SIG-M5 (cell line): Measurements from ENCODE around the gene ALCAM.

Source experiments
- DNase-seq: peaks from one replicate; lab custom pipeline; 2025; lab: John Stamatoyannopoulos, UW

ALCAM gene

DNA sequence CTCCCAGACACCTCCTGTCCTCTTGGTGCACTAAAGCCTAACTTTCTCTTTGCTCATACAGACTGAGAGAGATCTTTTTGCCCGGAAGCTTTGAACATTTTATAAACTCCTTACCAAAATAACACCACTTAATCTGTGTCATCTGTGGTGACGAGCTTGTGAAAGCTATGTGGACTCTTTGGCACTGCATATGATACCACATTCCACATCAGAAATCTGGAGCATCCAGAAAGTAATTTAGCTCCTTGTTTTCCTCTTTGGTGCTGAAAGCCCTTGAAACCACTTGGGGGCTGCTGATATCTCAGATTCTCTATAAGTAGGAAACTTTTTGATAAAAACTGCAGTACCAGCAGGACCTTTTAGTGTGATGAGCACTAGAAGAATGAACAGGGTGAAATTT lies 128.3 kb downstream of the ALCAM start:
- DNase-seq: no peak

DNA sequence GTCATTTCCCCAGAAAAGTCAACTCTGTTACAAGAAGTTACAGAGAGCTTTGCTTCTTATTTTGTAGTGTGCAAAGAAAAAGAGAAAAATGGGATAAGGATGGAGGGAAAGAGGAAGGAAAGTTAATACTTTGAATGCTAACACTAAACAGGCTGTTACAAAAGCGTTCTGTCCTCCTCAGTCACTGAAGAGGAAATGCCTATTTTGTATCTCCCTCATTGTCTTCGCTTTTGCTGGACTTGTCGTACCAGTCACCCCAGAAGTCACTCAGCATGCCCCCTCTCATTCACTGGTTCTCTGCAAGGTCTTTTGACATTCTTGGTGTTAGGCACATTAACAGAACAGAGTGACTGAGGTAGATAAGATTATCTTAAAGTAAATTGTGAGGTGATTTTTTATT lies 129.6 kb downstream of the ALCAM start:
- DNase-seq: no peak

DNA sequence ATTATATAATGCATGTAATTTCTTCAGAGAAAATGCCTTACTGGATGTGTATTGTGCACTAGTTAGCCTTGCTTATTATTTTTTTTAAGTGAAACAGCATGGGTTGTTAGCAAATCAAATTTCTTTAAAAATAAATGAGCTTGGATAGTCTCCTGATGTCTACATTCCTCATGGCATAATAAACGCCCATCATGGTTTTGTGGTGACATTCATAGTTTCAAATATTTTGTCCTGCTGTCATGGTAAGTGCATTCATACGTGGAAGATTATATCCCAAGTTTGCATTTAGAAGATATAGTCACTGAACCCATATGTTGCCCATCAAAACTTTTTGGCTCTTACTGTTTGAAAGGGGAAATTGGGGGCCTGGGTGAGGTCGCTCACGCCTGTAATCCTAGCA lies 130.7 kb downstream of the ALCAM start:
- no peak for DNase-seq

DNA sequence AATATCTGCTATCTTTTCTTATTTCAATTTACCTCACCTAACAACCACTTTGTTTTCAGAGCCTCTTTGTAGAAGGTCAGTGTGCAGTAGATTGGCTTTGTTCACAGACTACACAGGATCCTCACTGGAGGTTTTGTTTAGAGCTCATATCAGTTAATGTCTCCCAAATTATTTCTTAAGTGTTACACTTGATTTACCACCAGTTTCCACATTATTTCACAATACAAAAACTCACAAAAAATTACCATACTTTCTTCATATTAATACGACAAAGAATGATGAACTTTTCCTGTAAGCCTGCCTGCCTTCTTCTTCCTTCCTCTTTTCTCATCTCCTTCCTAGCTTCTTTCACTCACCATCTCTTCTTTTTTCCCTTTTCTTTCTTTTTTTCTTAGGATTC lies 133.3 kb downstream of the ALCAM start:
- DNase-seq: no peak

DNA sequence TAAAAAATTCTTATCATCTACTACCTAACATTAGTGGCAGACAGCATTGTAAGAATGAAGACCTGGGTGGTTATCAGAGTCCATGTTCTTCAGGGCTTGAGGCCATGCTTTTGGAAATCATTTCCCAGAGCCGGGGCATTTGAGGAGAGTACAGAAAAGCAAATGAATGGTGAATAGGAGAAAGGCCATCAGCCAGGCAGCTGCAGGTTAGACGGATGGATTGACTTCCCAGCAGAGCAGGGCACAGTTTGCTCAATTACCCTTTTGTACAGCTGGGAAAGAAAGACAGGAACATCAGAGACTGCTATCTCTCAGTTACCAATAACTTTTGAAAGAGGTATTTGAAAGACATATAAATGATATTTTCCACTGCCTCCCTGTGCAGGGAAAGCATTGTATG lies 135.6 kb downstream of the ALCAM start:
- no peak for DNase-seq

DNA sequence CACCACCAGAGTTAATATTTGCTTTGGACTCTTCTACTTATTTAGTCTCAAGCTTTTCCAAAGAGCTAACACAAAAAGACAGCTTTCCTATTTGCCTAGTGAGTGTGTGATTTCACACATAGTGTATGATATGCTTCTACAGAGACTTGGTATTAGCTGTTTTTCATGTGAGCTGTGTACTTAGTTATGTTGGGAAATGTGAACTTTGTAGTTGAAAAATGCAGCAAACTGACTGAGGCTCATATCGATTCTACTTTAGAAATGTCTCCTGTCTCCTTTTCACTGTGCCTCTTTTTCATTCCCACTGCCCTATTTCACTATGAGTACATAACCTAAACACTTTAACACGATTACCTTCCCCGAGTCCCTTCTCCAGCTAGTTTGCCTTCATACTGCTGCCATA lies 136.5 kb downstream of the ALCAM start:
- no peak for DNase-seq

DNA sequence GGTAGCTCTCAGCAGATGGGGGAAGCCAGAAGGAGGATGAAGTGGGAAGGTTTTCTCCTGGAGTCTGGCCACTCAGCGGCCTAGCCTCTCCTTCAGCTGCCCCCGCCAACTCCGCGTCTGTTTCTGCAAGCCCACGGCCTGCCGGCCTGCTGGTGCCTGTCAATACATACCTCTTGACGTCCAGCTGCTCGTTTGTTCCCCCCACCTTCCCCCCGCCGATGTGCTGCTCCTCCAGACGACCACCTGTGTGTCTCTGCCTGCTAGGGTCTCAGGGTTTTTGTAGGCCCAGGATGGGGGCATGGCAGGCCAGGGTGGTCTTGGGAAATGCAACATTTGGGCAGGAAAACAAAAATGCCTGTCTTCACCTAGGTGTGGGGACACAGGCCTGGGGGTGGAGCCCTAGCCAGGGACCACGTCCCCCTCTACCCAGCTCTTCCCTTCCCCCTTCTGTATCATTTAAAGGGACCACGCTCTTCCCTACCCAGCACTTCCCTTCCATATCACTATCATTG lies 137.8 kb downstream of the ALCAM start:
- DNase-seq: no peak

DNA sequence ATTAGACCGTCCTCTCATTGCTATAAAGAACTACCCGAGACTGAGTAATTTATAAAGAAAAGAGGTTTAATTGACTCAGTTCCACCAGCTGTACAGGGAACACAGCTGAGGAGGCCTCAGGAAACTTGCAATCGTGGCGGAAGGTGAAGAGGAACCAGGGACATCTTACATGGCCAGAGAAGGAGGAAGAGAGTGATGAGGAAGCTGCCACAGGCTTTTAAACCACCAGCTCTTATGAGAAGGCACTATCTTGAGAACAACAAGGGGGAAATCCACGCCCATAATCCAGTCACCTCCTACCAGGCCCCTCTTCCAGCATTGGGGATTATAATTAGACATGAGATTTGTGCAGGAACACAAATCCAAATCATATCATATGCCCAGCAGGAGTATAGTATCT lies 138.5 kb downstream of the ALCAM start:
- DNase-seq: no peak

DNA sequence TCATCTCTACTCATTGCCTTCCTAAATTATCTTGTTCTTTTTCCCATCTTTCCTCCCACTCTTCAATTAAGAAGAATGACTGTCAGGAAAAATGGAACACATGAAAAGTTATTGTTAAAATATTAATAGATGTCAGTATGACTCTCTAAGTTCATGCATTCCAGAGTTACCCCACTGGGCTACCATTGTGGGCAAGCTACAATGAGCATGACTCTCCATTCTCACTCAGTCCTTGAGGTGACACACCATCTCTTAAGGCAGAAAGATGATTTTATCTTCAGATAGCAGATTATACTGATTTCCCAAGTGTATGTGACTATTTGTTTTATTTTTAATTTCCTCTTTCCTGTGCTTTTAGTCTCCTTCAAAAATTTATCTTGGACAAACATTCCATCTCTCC lies 144.3 kb downstream of the ALCAM start:
- no peak for DNase-seq

DNA sequence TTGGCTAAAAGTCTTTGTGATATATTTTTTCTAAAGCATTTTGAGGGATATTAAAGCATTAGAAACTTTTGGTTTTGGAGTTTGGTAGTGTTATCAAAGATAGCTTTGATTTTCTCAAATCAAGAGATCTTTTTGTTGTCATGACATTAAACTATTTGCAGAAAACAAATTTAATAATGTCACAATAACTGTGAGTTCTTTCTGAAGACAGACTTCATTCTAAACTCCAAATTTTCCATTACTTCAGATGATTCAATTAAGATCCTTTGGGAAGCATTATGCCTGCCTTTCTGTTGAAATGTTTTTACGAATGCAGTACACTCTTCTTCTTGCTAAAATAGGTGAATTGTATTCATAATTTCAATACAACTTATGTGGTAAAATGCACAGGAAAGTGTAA lies 145.4 kb downstream of the ALCAM start:
- DNase-seq: no peak

DNA sequence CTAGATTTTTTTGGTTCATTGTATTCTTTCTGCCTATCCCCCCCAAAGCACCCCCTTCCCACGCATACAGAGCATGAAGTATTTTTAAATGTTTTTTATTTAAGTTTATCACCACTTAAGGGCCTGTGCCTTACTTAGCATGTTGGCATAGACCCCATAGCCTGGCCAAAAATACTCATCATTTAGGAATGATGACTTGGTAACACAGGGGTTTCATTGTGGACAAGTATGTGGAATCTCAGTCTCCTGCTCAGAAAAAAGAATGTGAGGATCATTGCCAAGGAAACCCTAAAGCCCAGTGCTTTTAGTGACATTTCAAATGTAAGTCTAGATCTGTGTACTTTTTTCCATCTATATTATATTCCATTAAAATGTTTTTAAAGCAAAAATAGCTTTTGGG lies 146.3 kb downstream of the ALCAM start:
- DNase-seq: no peak

DNA sequence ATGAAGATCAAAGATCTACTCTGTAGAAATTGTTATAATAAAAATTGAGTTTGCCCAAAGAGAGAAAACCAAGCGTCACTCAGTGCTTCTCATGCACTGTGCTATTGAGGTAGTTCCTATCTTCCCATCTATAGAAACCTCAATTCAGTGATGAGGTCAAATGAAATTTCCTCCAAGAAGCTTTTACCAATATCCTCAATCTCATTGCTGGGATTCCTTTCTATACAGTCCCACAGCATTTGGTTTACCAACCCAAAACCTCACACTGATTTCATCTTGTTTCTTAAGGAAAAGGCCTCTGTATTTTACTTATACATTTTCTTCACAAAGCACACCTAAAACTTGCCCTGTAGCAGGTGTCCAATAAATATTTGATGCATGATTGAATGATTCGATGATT lies 147.2 kb downstream of the ALCAM start:
- no peak for DNase-seq

DNA sequence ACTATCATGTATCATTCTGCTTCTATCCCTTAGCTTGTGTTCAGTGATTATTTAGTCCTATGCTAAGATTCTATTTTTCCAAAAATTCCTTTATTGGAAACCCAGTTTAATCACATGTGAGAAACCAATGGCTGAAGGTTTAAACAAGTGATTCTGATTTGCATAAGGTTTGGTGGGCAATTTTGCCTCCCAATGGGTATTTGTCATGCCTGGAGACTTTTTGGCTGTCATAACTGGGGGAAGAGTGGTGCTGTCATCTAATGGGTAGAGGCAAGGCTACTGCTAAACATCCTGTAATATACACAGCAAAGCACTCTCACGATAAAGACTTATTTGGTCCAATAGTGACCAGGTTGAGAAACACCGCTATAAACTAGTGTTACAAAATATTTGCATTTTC lies 148.7 kb downstream of the ALCAM start:
- DNase-seq: no peak

DNA sequence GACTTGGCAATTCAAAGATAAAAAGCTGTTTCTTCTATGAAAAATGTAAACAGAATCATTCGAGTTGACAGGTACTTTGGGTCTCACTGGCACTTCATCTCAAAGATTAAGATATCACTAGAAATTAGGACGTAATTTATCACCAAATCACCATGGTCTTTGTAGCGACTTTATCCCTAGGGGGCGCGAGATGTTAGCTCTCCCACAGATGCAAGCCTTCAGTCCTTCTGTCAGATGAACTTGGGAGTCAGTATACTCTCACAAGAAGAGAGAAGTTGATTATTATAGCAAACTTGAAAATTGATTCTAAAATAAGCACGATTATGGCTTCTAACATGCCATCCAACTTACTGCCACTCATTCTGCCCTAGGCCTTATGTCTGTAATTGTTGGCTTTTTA lies 150.3 kb downstream of the ALCAM start:
- no peak for DNase-seq

DNA sequence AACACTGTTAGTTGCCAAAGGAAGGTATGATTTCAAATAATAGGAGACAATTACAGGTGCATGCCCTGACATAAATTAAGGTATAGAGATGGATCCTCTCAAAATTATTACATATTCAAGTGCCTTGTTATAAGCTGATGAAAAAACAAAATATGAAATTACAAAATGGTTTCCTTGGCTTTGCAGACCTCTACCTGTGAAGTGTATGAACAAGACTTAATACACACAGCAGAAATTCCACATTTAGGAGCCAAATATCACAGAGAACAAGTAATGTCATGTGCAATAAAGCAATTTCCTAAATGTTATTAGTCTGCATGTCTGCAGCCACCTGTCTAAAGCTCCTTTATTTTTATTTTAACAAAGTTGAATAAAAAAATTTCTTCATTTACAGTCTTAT lies 151.5 kb downstream of the ALCAM start:
- no peak for DNase-seq

DNA sequence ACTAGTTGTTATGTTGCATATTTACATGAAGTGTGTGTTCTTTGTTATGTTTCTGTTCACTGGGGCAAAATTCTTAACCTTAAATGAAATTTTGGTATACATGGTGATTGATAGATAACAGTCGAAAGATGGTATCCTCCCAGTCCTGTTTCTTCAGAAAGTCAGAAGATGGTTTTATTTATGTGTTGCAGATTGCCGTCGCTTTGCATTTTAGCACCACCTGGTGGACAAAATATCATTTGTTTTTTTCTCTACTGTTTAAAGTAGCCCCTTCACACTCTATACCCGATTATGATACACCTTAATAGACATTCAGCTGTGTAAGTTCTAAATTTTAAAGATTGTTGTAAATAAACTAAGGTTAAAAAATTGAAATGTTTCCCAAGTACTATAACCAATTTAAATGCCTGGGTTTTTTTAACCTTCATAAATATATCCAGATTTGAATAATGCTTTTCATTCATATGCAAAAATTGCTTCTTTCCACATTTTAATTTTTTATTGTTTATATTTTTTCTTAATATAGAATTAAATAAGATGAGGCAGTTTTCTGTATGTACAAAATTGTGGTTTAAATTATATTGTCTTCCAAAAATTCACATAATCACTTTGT lies 152.2 kb downstream of the ALCAM start:
- no peak for DNase-seq

DNA sequence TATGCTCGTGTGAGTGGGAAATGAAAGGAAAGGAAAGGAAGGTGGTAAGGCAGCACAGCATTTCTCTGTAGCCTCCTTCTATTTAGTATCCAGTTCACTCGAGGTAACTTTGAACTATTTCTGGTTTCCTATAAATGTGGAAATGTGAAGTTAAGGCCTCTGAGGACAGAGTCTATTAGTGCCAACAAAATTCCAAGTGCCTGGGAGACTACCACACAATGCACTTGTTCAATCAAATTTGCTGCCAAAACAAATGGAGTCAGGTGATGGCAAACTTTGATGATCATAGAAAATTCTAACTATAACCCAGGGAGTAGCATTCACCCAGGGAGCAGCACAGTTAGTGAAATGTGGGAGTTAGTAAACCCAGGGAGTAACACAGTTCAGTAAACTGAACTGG lies 155.1 kb downstream of the ALCAM start:
- no peak for DNase-seq

DNA sequence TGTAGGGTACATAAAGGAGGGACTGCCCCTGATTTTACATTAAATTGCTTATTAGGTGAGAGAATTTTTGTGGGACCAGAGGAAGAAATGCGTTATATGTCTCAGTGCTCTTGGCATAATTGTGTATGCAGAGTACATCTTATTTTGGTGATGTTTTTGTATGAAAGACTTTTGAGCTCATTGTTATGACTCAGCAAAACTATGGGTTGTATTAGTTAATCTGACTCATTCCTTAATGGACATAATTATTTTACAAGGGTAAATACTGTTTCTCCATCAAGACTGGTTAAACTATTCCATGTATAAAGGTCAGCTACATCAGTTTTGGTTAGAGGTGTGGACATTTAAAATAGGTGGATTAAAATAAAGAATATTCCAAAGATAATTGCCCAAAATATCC lies 156.8 kb downstream of the ALCAM start:
- no peak for DNase-seq

DNA sequence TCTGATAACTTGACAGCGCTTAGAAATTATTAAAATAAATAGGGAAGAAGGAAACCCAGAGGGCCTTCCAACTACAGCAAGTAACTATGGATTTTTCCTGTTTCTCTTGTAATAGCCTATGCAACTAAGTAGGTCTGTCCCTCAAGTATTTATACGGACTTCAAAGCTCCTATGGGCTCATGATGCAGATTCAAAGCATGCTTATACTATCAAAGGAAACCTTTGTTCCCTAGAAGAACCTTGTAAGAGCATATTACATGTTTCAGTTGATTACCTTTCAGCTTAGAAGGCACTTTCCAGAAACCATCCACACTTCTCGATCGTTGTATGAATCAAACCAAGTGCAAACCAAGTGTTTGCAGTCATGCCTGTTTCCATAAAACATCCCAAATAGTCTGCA lies 158.8 kb downstream of the ALCAM start:
- no peak for DNase-seq

DNA sequence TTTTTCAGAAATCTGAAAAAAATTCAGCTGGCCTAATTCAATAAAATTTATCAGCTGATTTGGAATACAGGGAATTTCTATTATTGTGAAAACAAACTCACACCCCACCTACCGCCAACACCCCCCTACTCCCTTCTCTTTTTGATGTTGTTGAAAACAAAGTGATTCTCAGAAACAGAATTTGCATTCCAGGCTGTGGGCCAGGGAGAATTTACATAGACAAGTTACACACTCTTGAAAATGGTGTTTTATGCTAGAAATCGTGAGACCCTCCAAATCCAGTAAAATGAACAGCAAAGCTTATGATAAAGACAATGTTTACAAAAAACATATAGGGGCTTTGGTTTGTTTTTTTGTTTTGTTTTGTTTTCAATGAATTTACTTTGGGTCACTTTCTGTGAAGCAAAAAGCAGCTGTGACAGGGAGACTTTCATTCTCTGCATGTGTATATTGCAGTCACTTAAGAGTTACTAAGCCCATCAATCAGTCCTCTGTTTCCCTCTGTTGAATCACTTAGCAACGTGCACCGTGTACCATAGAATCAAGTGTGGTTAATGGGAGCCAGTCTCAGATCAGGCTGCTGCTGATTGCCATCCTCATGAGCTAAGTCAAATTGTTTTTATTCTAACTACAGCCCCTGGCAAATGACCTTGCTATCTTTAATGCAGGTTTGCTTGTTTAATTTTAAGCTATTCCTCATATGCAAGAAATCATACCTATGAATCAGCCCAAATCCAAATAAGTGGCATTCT lies 159.8 kb downstream of the ALCAM start:
- no peak for DNase-seq

DNA sequence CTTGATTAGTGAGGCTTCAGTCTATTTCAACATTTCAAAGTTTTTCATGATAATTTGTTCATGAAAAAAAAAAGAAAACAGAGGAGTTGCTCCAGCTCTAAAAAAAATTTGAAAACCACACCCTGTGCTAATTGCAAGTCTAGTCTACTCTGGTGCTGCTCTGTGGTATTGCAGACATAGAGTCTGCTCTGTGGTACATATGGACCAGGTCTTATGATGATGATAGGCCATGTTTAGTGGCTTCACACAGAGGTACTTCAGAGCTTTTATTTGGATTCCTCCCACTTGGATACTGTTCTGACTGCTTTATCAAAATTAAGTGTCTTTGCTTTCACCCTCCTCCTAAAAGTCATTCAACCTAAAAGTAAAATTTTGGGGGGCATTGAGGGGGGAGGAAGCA lies 160.8 kb downstream of the ALCAM start:
- DNase-seq: no peak

DNA sequence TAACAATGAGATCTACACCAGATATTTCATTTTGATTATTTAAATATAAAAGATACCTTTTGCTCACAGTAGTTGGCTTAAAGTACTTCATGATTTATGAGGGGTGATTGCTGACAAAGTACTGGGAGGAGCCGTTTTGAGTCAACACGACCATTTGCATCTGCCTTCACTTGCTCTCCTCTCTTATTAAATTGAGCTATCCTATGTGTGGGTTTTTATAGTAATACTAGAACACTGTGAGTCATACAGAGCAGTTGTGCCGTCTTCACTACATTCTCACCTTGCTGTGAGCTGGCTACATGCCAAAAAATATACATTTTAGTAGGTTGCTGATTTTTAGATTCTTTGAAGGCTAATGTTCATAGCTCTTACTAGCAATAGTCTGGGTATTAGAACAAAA lies 161.2 kb downstream of the ALCAM start:
- no peak for DNase-seq

DNA sequence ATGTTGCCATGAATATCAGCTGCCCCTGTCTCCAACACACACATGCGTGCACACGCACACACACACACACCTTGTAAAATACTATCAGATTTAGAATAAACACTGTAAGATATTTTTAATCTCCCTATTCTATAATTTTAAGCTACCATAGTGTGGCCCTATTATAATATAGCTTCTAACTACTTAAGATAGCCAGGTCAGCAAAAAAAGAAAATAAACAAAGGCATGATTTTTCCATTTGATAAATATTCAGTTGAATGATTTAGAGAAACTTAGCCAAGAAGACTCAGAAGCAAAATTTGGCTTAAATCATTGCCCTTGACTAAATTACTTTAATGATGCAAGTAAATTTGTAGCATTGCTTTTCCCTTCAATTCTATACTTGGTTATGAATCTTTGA lies 162.2 kb downstream of the ALCAM start:
- DNase-seq: no peak

DNA sequence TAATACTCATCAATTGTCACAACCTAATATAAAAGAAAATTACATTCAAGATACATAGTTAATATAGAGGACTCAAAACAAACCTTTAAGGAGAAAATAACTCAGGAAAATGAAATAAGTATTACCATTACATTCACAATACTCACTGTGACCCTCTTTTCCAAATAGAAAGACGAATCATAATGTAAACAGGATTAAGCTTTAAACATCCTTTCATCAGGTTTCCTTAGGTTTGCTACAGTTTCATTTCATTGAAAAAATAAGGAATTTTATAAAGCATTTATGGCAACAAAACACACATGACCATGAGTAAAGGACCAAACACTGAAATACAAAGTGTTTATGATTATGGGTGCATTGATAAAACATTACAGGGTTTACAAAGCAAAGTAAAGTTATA lies 162.7 kb downstream of the ALCAM start:
- DNase-seq: no peak
